ENCODE data around the gene ZMYND12.

The ZMYND12 gene

GRCh38 chr1:42469727-42470126, 13.9 kb upstream of the ZMYND12 start:
- H3K4me1 ChIP-seq (ENCODE audit: control insufficient read depth in 2 of 2, insufficient read depth in 1 of 2, low read depth in 1 of 2, low read length in 2 of 2) = no peaks in the 10 kb centered on the region
- H2BK15ac ChIP-seq (ENCODE audit: low read length) = no peak overlapping the region
- H2BK120ac ChIP-seq (ENCODE audit: low read depth, low read length) = no peak overlapping the region
- no peak overlapping the region for H2AFZ ChIP-seq (ENCODE audit: low read length)
- H2BK5ac ChIP-seq (ENCODE audit: low read length) = no peak overlapping the region
- H3K18ac ChIP-seq (ENCODE audit: low read length) = no peak overlapping the region
- H3K14ac ChIP-seq (ENCODE audit: low read length) = no peak overlapping the region
- no CpG with 5 or more reads among the region's 2 CpGs for WGBS, 2 donors (ENCODE audit: extremely low coverage in 2 of 2, insufficient read length in 2 of 2, insufficient replicate concordance in 1 of 2)
- no peaks in the 10 kb centered on the region for H3K27me3 ChIP-seq (ENCODE audit: control insufficient read depth in 3 of 3, insufficient read depth in 3 of 3, low read depth in 1 of 3, low read length in 3 of 3)
- DNase-seq (ENCODE audit: low spot score) = no peak
- H3K36me3 ChIP-seq (replicated peaks in 1 of 2; ENCODE audit: control insufficient read depth in 2 of 2, insufficient read depth in 2 of 2, low read length in 2 of 2) = no peaks in the 10 kb centered on the region
- no peak overlapping the region for H3K4ac ChIP-seq (ENCODE audit: low read length)
- H3K4me2 ChIP-seq (ENCODE audit: insufficient read depth, low read length, poor library complexity, severe bottlenecking) = no peak overlapping the region
- no peak overlapping the region for H3K27ac ChIP-seq (replicated peaks; ENCODE audit: low read length)
- H3K4me3 ChIP-seq (ENCODE audit: low read length in 2 of 2) = no peak overlapping the region
- H3K9me3 ChIP-seq (replicated peaks in 1 of 2; ENCODE audit: control insufficient read depth in 2 of 2, insufficient read depth in 1 of 2, low read depth in 1 of 2, low read length in 2 of 2) = no peaks in the 10 kb centered on the region
- H2BK12ac ChIP-seq (ENCODE audit: low read length) = no peak overlapping the region
- no peak overlapping the region for H3K9ac ChIP-seq (ENCODE audit: low read depth, low read length, poor library complexity)
- H4K8ac ChIP-seq (ENCODE audit: low read depth, low read length) = no peak overlapping the region
- no peak overlapping the region for H3K23ac ChIP-seq (ENCODE audit: low read depth, low read length, poor library complexity)
- no peak overlapping the region for H4K91ac ChIP-seq (ENCODE audit: low read depth, low read length, poor library complexity)
- no peak overlapping the region for H2AK5ac ChIP-seq (ENCODE audit: low read depth, low read length)
- H3K79me1 ChIP-seq (ENCODE audit: low read depth, low read length) = no peaks in the 10 kb centered on the region

GRCh38 chr1:42466030-42466429, 10.2 kb upstream of the ZMYND12 start:
- H3K18ac ChIP-seq (ENCODE audit: low read length) = no peak overlapping the region
- H2BK120ac ChIP-seq (ENCODE audit: low read depth, low read length) = no peak overlapping the region
- H3K4ac ChIP-seq (ENCODE audit: low read length) = no peak overlapping the region
- no peak overlapping the region for H4K91ac ChIP-seq (ENCODE audit: low read depth, low read length, poor library complexity)
- H3K9ac ChIP-seq (ENCODE audit: low read depth, low read length, poor library complexity) = no peak overlapping the region
- no peak overlapping the region for H2BK5ac ChIP-seq (ENCODE audit: low read length)
- H3K27me3 ChIP-seq (ENCODE audit: control insufficient read depth in 3 of 3, insufficient read depth in 3 of 3, low read depth in 1 of 3, low read length in 3 of 3) = no peaks in the 10 kb centered on the region
- H2BK12ac ChIP-seq (ENCODE audit: low read length) = no peak overlapping the region
- H4K8ac ChIP-seq (ENCODE audit: low read depth, low read length) = no peak overlapping the region
- no peak overlapping the region for H3K14ac ChIP-seq (ENCODE audit: low read length)
- H3K9me3 ChIP-seq (replicated peaks in 1 of 2; ENCODE audit: control insufficient read depth in 2 of 2, insufficient read depth in 1 of 2, low read depth in 1 of 2, low read length in 2 of 2) = no peaks in the 10 kb centered on the region
- H3K79me1 ChIP-seq (ENCODE audit: low read depth, low read length) = no peaks in the 10 kb centered on the region
- peaks cover 4% of the 10 kb centered on the region in 2 donors for H3K4me1 ChIP-seq (ENCODE audit: control insufficient read depth in 2 of 2, insufficient read depth in 1 of 2, low read depth in 1 of 2, low read length in 2 of 2)
- no peak overlapping the region for H2BK15ac ChIP-seq (ENCODE audit: low read length)
- no CpG with 5 or more reads among the region's 2 CpGs for WGBS, 2 donors (ENCODE audit: extremely low coverage in 2 of 2, insufficient read length in 2 of 2, insufficient replicate concordance in 1 of 2)
- H3K23ac ChIP-seq (ENCODE audit: low read depth, low read length, poor library complexity) = no peak overlapping the region
- no peak overlapping the region for H2AK5ac ChIP-seq (ENCODE audit: low read depth, low read length)
- H2AFZ ChIP-seq (ENCODE audit: low read length) = no peak overlapping the region
- no peak overlapping the region for H3K4me2 ChIP-seq (ENCODE audit: insufficient read depth, low read length, poor library complexity, severe bottlenecking)
- H3K4me3 ChIP-seq (ENCODE audit: low read length in 2 of 2) = no peak overlapping the region
- H3K27ac ChIP-seq (replicated peaks; ENCODE audit: low read length) = no peak overlapping the region
- H3K36me3 ChIP-seq (replicated peaks in 1 of 2; ENCODE audit: control insufficient read depth in 2 of 2, insufficient read depth in 2 of 2, low read length in 2 of 2) = no peaks in the 10 kb centered on the region
- no peak for DNase-seq (ENCODE audit: low spot score)

- Histone ChIP-seq H3K79me1 (ENCODE audit: low read depth, low read length) (no peaks in the 10 kb centered on the region), H4K91ac (ENCODE audit: low read depth, low read length, poor library complexity) (no peak overlapping the region), H2BK5ac (ENCODE audit: low read length) (no peak overlapping the region), H2BK120ac (ENCODE audit: low read depth, low read length) (no peak overlapping the region), H3K4ac (ENCODE audit: low read length) (no peak overlapping the region), H3K36me3 (replicated peaks in 1 of 2; ENCODE audit: control insufficient read depth in 2 of 2, insufficient read depth in 2 of 2, low read length in 2 of 2) (peaks cover 0 to 14% of the 10 kb centered on the region in 2 donors), H2BK15ac (ENCODE audit: low read length) (no peak overlapping the region), H4K8ac (ENCODE audit: low read depth, low read length) (no peak overlapping the region), H3K4me3 (ENCODE audit: low read length in 2 of 2) (peak overlapping the region in 1 of 2 donors; percentile 82), H2AK5ac (ENCODE audit: low read depth, low read length) (no peak overlapping the region), H3K4me1 (ENCODE audit: control insufficient read depth in 2 of 2, insufficient read depth in 1 of 2, low read depth in 1 of 2, low read length in 2 of 2) (peaks cover 4% of the 10 kb centered on the region in 2 donors), H3K18ac (ENCODE audit: low read length) (no peak overlapping the region), H3K9me3 (replicated peaks in 1 of 2; ENCODE audit: control insufficient read depth in 2 of 2, insufficient read depth in 1 of 2, low read depth in 1 of 2, low read length in 2 of 2) (no peaks in the 10 kb centered on the region), H3K27ac (replicated peaks; ENCODE audit: low read length) (no peak overlapping the region), H2AFZ (ENCODE audit: low read length) (peak overlapping the region; percentile 97), H3K4me2 (ENCODE audit: insufficient read depth, low read length, poor library complexity, severe bottlenecking) (peak overlapping the region; percentile 95), H3K9ac (ENCODE audit: low read depth, low read length, poor library complexity) (no peak overlapping the region), H3K27me3 (ENCODE audit: control insufficient read depth in 3 of 3, insufficient read depth in 3 of 3, low read depth in 1 of 3, low read length in 3 of 3) (no peaks in the 10 kb centered on the region), H3K14ac (ENCODE audit: low read length) (no peak overlapping the region), H3K23ac (ENCODE audit: low read depth, low read length, poor library complexity) (no peak overlapping the region), H2BK12ac (ENCODE audit: low read length) (no peak overlapping the region)
- DNase-seq (ENCODE audit: low spot score) = no peak
- no CpG with 5 or more reads among the region's 3 CpGs for WGBS, 2 donors (ENCODE audit: extremely low coverage in 2 of 2, insufficient read length in 2 of 2, insufficient replicate concordance in 1 of 2)
These were observed 8.1 kb upstream of the ZMYND12 start for GRCh38 chr1:42463921-42464320.

GRCh38 chr1:42462828-42463763, 7.3 kb upstream of the ZMYND12 start, which contains the start of gene CCDC30:
Gene CCDC30, plus strand, starts transcription at chr1:42463286. Its CDS starts 17,266 bp downstream, at chr1:42480552.
- no peaks in the 10 kb centered on the region for H3K27me3 ChIP-seq (ENCODE audit: control insufficient read depth in 3 of 3, insufficient read depth in 3 of 3, low read depth in 1 of 3, low read length in 3 of 3)
- H4K8ac ChIP-seq (ENCODE audit: low read depth, low read length) = no peak within 1 kb of the TSS
- H3K4me1 ChIP-seq (ENCODE audit: control insufficient read depth in 2 of 2, insufficient read depth in 1 of 2, low read depth in 1 of 2, low read length in 2 of 2) = peaks cover 4% of the 10 kb centered on the region in 2 donors
- no CpG with 5 or more reads among the region's 59 CpGs for WGBS, 2 donors (ENCODE audit: extremely low coverage in 2 of 2, insufficient read length in 2 of 2, insufficient replicate concordance in 1 of 2)
- H3K79me1 ChIP-seq (ENCODE audit: low read depth, low read length) = no peaks in the 10 kb centered on the region
- peak within 1 kb of the TSS; percentile 82 to 89 for H3K4me3 ChIP-seq (ENCODE audit: low read length in 2 of 2)
- H3K23ac ChIP-seq (ENCODE audit: low read depth, low read length, poor library complexity) = no peak within 1 kb of the TSS
- no peak within 1 kb of the TSS for H2BK5ac ChIP-seq (ENCODE audit: low read length)
- H3K4me2 ChIP-seq (ENCODE audit: insufficient read depth, low read length, poor library complexity, severe bottlenecking) = peak within 1 kb of the TSS; percentile 95
- peak within 1 kb of the TSS; percentile 73 for H3K18ac ChIP-seq (ENCODE audit: low read length)
- H2AK5ac ChIP-seq (ENCODE audit: low read depth, low read length) = no peak within 1 kb of the TSS
- H3K14ac ChIP-seq (ENCODE audit: low read length) = no peak within 1 kb of the TSS
- H3K9me3 ChIP-seq (replicated peaks in 1 of 2; ENCODE audit: control insufficient read depth in 2 of 2, insufficient read depth in 1 of 2, low read depth in 1 of 2, low read length in 2 of 2) = no peaks in the 10 kb centered on the region
- peaks cover 0 to 22% of the 10 kb centered on the region in 2 donors for H3K36me3 ChIP-seq (replicated peaks in 1 of 2; ENCODE audit: control insufficient read depth in 2 of 2, insufficient read depth in 2 of 2, low read length in 2 of 2)
- H3K4ac ChIP-seq (ENCODE audit: low read length) = no peak within 1 kb of the TSS
- H2BK12ac ChIP-seq (ENCODE audit: low read length) = no peak within 1 kb of the TSS
- H3K9ac ChIP-seq (ENCODE audit: low read depth, low read length, poor library complexity) = no peak within 1 kb of the TSS
- no peak within 1 kb of the TSS for H2BK15ac ChIP-seq (ENCODE audit: low read length)
- DNase-seq (ENCODE audit: low spot score) = peak; percentile 97
- H4K91ac ChIP-seq (ENCODE audit: low read depth, low read length, poor library complexity) = no peak within 1 kb of the TSS
- H3K27ac ChIP-seq (replicated peaks; ENCODE audit: low read length) = peak within 1 kb of the TSS; percentile 69
- peak within 1 kb of the TSS; percentile 97 for H2AFZ ChIP-seq (ENCODE audit: low read length)
- no peak within 1 kb of the TSS for H2BK120ac ChIP-seq (ENCODE audit: low read depth, low read length)

Measured in neuronal stem cell (in vitro differentiated cells).